Endothelial cell of umbilical vein (primary cell): ENCODE results near the gene TBC1D24.

Experiments used
- CTCF ChIP-seq, 2 donors: IDR thresholded peaks; 1 replicate in 1 of 2; 2 replicates in 1 of 2; pipeline ENCODE4 v1.5.1; 2011; ENCODE audit warnings: low read length in 2 of 2, mild to moderate bottlenecking in 2 of 2, moderate library complexity in 2 of 2, control low read depth in 1 of 2, inconsistent platforms in 1 of 2, low read depth in 1 of 2; ENCODE audit not compliant: insufficient read depth in 1 of 2; ENCODE audit errors: extremely low read depth in 1 of 2
- POLR2A ChIP-seq: IDR thresholded peaks from 2 replicates; pipeline ENCODE4 v1.6.1; 2012; ENCODE audit warnings: low read depth, mild to moderate bottlenecking, control low read depth, low read length

GRCh38 chr16:2450535-2450934 is 24.4 kb upstream of the TBC1D24 start:
- no peak for TF ChIP-seq POLR2A
- no peak for TF ChIP-seq CTCF (IDR thresholded peaks at IDR 0.05; ENCODE audit: extremely low read depth in 1 of 2, insufficient read depth in 1 of 2, low read depth in 1 of 2, low read length in 2 of 2)
